HG03469 (cell line): ENCODE results near the gene PDE6G.
"Not testable (repeated sequence)": the region's sequence is repeated elsewhere in the genome, so short reads cannot be mapped to it uniquely, and the experiment has no call there.

Experiments
- ATAC-seq: cut with Tn5 transposase; IDR thresholded peaks from one replicate; pipeline ENCODE4 v1.9.1; 2021; ENCODE audit warnings: mild to moderate bottlenecking, moderate library complexity, moderate number of reproducible peaks; ENCODE audit not compliant: unreplicated experiment

Gene PDE6G

GRCh38 chr17:81687770-81688541, 31.6 kb upstream of the PDE6G start:
- no peak for ATAC-seq

- ATAC-seq: no peak
These were observed 30.3 kb upstream of the PDE6G start for GRCh38 chr17:81686614-81687013.

GRCh38 chr17:81685108-81685507, 28.8 kb upstream of the PDE6G start:
- no peak for ATAC-seq

- no peak for ATAC-seq
These were observed 28.1 kb upstream of the PDE6G start for GRCh38 chr17:81684442-81684911.

GRCh38 chr17:81683584-81684441, 27.5 kb upstream of the PDE6G start, which contains the start of the genes ARL16 and HGS:
TSS of gene ARL16 (minus strand) at chr17:81683797. CDS start at chr17:81683753, 44 bp downstream.
TSS of gene HGS (plus strand) at chr17:81684011. CDS start at chr17:81684067, 56 bp downstream.
- peak; percentile 78 for ATAC-seq

GRCh38 chr17:81683208-81683583, 26.9 kb upstream of the PDE6G start:
- ATAC-seq: peak; percentile 5

- no peak for ATAC-seq
These were observed 26.3 kb upstream of the PDE6G start for GRCh38 chr17:81682565-81683207.

GRCh38 chr17:81681672-81682071, 25.3 kb upstream of the PDE6G start:
- no peak for ATAC-seq

GRCh38 chr17:81680150-81680549, 23.8 kb upstream of the PDE6G start:
- ATAC-seq: no peak

- no peak for ATAC-seq
These were observed 20.6 kb upstream of the PDE6G start for GRCh38 chr17:81676906-81677305.

GRCh38 chr17:81675515-81676221, 19.3 kb upstream of the PDE6G start:
- ATAC-seq: not testable (repeated sequence)

- no peak for ATAC-seq
These were observed 17.4 kb upstream of the PDE6G start for GRCh38 chr17:81673561-81674258.

GRCh38 chr17:81672954-81673353, 16.6 kb upstream of the PDE6G start:
- ATAC-seq: no peak

- no peak for ATAC-seq
These were observed 16.2 kb upstream of the PDE6G start for GRCh38 chr17:81672504-81672903.

- ATAC-seq: no peak
These were observed 11.4 kb upstream of the PDE6G start for GRCh38 chr17:81667754-81668153.

- ATAC-seq: peak; percentile 85
These were observed 10.2 kb upstream of the PDE6G start, which contains the start of the genes CCDC137 and OXLD1 for GRCh38 chr17:81666342-81667191. TSS of gene CCDC137 (plus strand) at chr17:81666737. CDS start at chr17:81666767, 30 bp downstream. TSS of gene OXLD1 (minus strand) at chr17:81666605. CDS start at chr17:81666577, 28 bp downstream.

- ATAC-seq: no peak
These were observed 9.7 kb upstream of the PDE6G start for GRCh38 chr17:81666092-81666341.

- no peak for ATAC-seq
These were observed 9.1 kb upstream of the PDE6G start for GRCh38 chr17:81665205-81666091.
